GM12878 (cell line): ENCODE results near the gene MAL. TPM values are rescaled to one million over a fixed set of nuclear protein-coding genes. Genes with fewer than 3 reads are reported as not detected.

Experiments used
- ATAC-seq: fragments of 200-7000 bp; cut with Tn5 transposase; 3 replicates; pipeline ENCODE4 v1.9.1; 2020; ENCODE audit warnings: mild to moderate bottlenecking, moderate library complexity
- BruUV-seq: library from RNA; stranded (reverse); fragments of 400-500 nt; replicated peaks from 2 replicates; lab custom pipeline; 2021; lab: Mats Ljungman, UMichigan
- CTCF ChIA-PET: fragments of 300-600 bp; sonication (Branson Sonifier 250); formaldehyde crosslinking; extraction: SDS; loops from one replicate; lab custom pipeline; 2021; ENCODE audit warnings: inconsistent platforms; lab: Yijun Ruan, JAX
- POLR2A ChIA-PET: fragments of 350-600 bp; formaldehyde crosslinking; extraction: SDS; loops from one replicate; lab custom pipeline; 2021; ENCODE audit warnings: inconsistent platforms; lab: Charles Lee
- RAD21 ChIA-PET: fragments of 300-600 bp; sonication (Branson Sonifier 250); formaldehyde crosslinking; loops from one replicate; lab custom pipeline; 2023; ENCODE audit warnings: antibody characterized with exemption; ENCODE audit not compliant: unreplicated experiment; lab: Charles Lee
- SMC1A ChIA-PET: fragments of 300-600 bp; sonication (Branson Sonifier 250); formaldehyde crosslinking; loops from one replicate; lab custom pipeline; 2023; ENCODE audit not compliant: unreplicated experiment, uncharacterized antibody; lab: Charles Lee
- DNase-seq: peaks from one replicate; pipeline ENCODE4 v3.0.0-alpha.2; 2011; ENCODE audit warnings: low read depth, low spot score
- FAIRE-seq: peaks from 3 replicates; lab custom pipeline; 2011; peaks lifted over from hg19 to GRCh38; lab: Jason Lieb, UNC
- H2AFZ ChIP-seq: 2 replicates; pipeline ENCODE4 v1.6.0; 2011; ENCODE audit warnings: low read depth, low read length, control low read depth; ENCODE audit not compliant: control insufficient read depth
- H3K27ac ChIP-seq: 2 replicates; pipeline ENCODE4 v1.5.1; 2011; ENCODE audit warnings: control low read depth; ENCODE audit not compliant: control insufficient read depth, insufficient read depth
- H3K27me3 ChIP-seq, 2 experiments: replicated peaks in 1 of 2; 2 replicates each; pipeline versions ENCODE4 v1.6.0 to v1.6.1; 2011; ENCODE audit warnings: low read length in 1 of 2; ENCODE audit not compliant: control insufficient read depth in 2 of 2, insufficient read depth in 2 of 2
- H3K36me3 ChIP-seq, 2 experiments: 2 replicates each; pipeline ENCODE4 v1.5.1; 2011; ENCODE audit warnings: low read length in 1 of 2; ENCODE audit not compliant: control insufficient read depth in 2 of 2, insufficient read depth in 2 of 2
- H3K4me1 ChIP-seq: 2 replicates; pipeline ENCODE4 v1.6.1; 2011; ENCODE audit warnings: mild to moderate bottlenecking, low read length, moderate library complexity, mixed read lengths; ENCODE audit not compliant: control insufficient read depth, insufficient read depth
- H3K4me2 ChIP-seq: 2 replicates; pipeline ENCODE4 v1.6.0; 2011; ENCODE audit warnings: control low read depth; ENCODE audit not compliant: control insufficient read depth, insufficient read depth
- H3K4me3 ChIP-seq: fragments of 200-600 bp; sonication (generic); 2 replicates; pipeline ENCODE4 v1.5.1; 2016
- H3K79me2 ChIP-seq: 2 replicates; pipeline ENCODE4 v1.6.0; 2011; ENCODE audit warnings: low read length; ENCODE audit not compliant: control insufficient read depth, insufficient read depth
- H3K9ac ChIP-seq: 2 replicates; pipeline ENCODE4 v1.8.0; 2011; ENCODE audit warnings: low read length, control low read depth, mixed read lengths; ENCODE audit not compliant: control insufficient read depth, insufficient read depth
- H3K9me3 ChIP-seq: replicated peaks from 3 replicates; pipeline ENCODE4 v1.5.1; 2011; ENCODE audit warnings: mild to moderate bottlenecking, low read length; ENCODE audit not compliant: control insufficient read depth, insufficient read depth
- H4K20me1 ChIP-seq: 2 replicates; pipeline ENCODE4 v1.6.0; 2011; ENCODE audit not compliant: control insufficient read depth, insufficient read depth
- FOS ChIP-seq: IDR thresholded peaks from 3 replicates; pipeline ENCODE4 v1.6.1; 2011; ENCODE audit warnings: borderline replicate concordance; ENCODE audit not compliant: insufficient read length; ENCODE audit errors: extremely low read depth
- NBN ChIP-seq: fragments of 450-650 bp; IDR thresholded peaks from 2 replicates; pipeline ENCODE4 v1.6.1; 2016
- SIX5 ChIP-seq: IDR thresholded peaks from 2 replicates; pipeline ENCODE4 v1.6.1; 2011; ENCODE audit warnings: mild to moderate bottlenecking, low read depth, low read length, moderate library complexity; ENCODE audit not compliant: severe bottlenecking
- WGBS: methylation state at CpG from one replicate; pipeline ENCODE4 v1.1.6; 2016; ENCODE audit warnings: low lambda C conversion rate; ENCODE audit not compliant: insufficient replicate concordance, insufficient coverage; ENCODE audit errors: missing lambda C conversion rate; 5-methylcytosine and 5-hydroxymethylcytosine counted together
- in situ Hi-C: fragments of 300-500 bp; cut with MboI; formaldehyde crosslinking; loops from 9 replicates; pipeline ENCODE4 v1.14.3; 2018; ENCODE audit warnings: mixed read lengths
- intact Hi-C: fragments of 100-400 bp; cut with micrococcal nuclease; formaldehyde crosslinking; loops from one replicate; pipeline ENCODE4 v1.14.2; 2022; ENCODE audit not compliant: unreplicated experiment
- polyA plus RNA-seq, 11 experiments: library from polyadenylated mRNA; depleted of rRNA in 4 of 11; unstranded in 6 of 11; stranded (reverse) in 5 of 11; fragments of >200 nt; fragmentation: Nextera tagmentation in 4 of 11; fragmentation: Illumina TruSeq in 1 of 11; extraction: Ambion mirVana in 4 of 11; extraction: Trizol in 1 of 11; gene quantifications; 1 replicate in 1 of 11; 2 replicates in 10 of 11; pipeline versions ENCODE4 v1.2.1 to v1.2.3, GENCODE V29; 2011 to 2016; ENCODE audit warnings: inconsistent platforms in 2 of 11, missing spikeins in 2 of 11, low read depth in 1 of 11
- total RNA-seq, 4 experiments: library from RNA; depleted of rRNA in 3 of 4; stranded (reverse); fragments of >200 nt in 3 of 4; fragmentation: Illumina TruSeq in 1 of 4; extraction: Trizol in 1 of 4; gene quantifications; 2 replicates each; pipeline versions ENCODE4 v1.2.1 to v1.2.3, GENCODE V29; 2013 to 2021

Gene MAL
- total and polyA plus RNA-seq, 10 of the 15 experiments (the other 5 are each of a cell fraction or from before 2014, with no cell fraction given) = 1.3 to 4.5 (median 1.7) TPM

GRCh38 chr2:94979406-94980375, 45.8 kb upstream of the MAL start:
- no peak for TF ChIP-seq NBN
- CTCF ChIA-PET = no interaction called here
- H3K36me3 ChIP-seq = no peaks in the 10 kb centered on the region
- FAIRE-seq (no peak), ATAC-seq (no peak), DNase-seq (no peak)
- intact Hi-C loops = no loop called here
- BruUV-seq = no TSS peak
- no peaks in the 10 kb centered on the region for H4K20me1 ChIP-seq
- in situ Hi-C loops = no loop called here
- SMC1A ChIA-PET = no interaction called here
- no peaks in the 10 kb centered on the region for H3K9me3 ChIP-seq
- H3K4me1 ChIP-seq = no peaks in the 10 kb centered on the region
- no peak overlapping the region for H3K9ac ChIP-seq
- H2AFZ ChIP-seq = no peak overlapping the region
- WGBS = 32% methylated on average over 10 of the region's 10 CpGs
- no peaks in the 10 kb centered on the region for H3K79me2 ChIP-seq
- no peak overlapping the region for H3K27ac ChIP-seq
- no peak overlapping the region for H3K4me3 ChIP-seq
- RAD21 ChIA-PET = no interaction called here
- H3K4me2 ChIP-seq = no peak overlapping the region
- H3K27me3 ChIP-seq = no peaks in the 10 kb centered on the region
- POLR2A ChIA-PET = no interaction called here

GRCh38 chr2:94980406-94980805, 45.1 kb upstream of the MAL start:
- CTCF ChIA-PET = no interaction called here
- intact Hi-C loops = no loop called here
- no peak overlapping the region for H3K27ac ChIP-seq

More at GRCh38 chr2:94980406-94980805, 45.1 kb upstream of the MAL start:
- Histone ChIP-seq H3K4me2 (no peak overlapping the region), H3K4me1 (no peaks in the 10 kb centered on the region)
- no peak for TF ChIP-seq FOS
- TF ChIP-seq NBN = no peak
- no peak for TF ChIP-seq SIX5
- TF ChIP-seq, all 136 proteins: peak for 0
- Histone ChIP-seq H3K4me3 (no peak overlapping the region), H2AFZ (no peak overlapping the region), H3K9me3 (no peaks in the 10 kb centered on the region), H4K20me1 (no peaks in the 10 kb centered on the region), H3K79me2 (no peaks in the 10 kb centered on the region), H3K9ac (no peak overlapping the region), H3K27me3 (no peaks in the 10 kb centered on the region), H3K36me3 (no peaks in the 10 kb centered on the region)
- ChIA-PET RAD21 (no interaction called here), SMC1A (no interaction called here), POLR2A (no interaction called here)
- in situ Hi-C loops = no loop called here
- BruUV-seq = no TSS peak
- WGBS = 61% methylated on average over 15 of the region's 15 CpGs
- DNase-seq (no peak), ATAC-seq (no peak), FAIRE-seq (no peak)
